Measurements from ENCODE around the gene DBF4. TPM values are rescaled to one million over a fixed set of nuclear protein-coding genes. Genes with fewer than 3 reads are reported as not detected.

The DBF4 gene
- total and polyA plus RNA-seq, 10 of the 15 experiments (the other 5 are each of a cell fraction or from before 2014, with no cell fraction given), result 29.3 to 89.8 (median 62.4) TPM

DNA sequence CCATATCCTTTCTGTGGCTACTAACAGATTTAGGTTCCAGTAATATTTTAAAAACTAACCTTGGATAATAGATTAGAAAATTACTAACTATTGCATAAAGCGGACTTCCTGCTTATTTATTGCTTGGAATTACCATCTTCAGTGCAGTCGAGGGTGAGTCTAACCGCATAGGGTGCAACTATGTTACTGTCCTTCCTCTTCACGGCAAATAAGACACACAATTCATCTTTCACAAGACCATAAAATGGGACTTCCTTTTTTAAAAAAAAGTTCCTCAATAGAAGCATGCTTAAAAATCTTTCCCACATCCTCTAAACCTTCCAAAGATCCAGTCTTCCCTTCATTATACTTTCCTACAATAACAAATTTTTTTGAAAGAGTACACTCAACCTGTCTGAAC, 2.2 kb upstream of the DBF4 start:
- no peaks in the 10 kb centered on the region for H3K4me1 ChIP-seq (ENCODE audit: control insufficient read depth, insufficient read depth, low read length)
- no peaks in the 10 kb centered on the region for H4K20me1 ChIP-seq (ENCODE audit: control insufficient read depth, insufficient read depth)
- FAIRE-seq, result no peak
- ChIA-PET CTCF (interaction anchor here (1.1 to 2.1 kb wide), 3 partner anchors 13 to 238 kb away, joined by 4 to 13 read pairs (median 10); no protein-coding TSS in a partner anchor), POLR2A (interaction anchor here (3.2 kb wide), 1 partner anchor 60 kb away, joined by 20 read pairs; the partner anchor contains the start of gene ADAM22), RAD21 (ENCODE audit: unreplicated experiment) (interaction anchor here (1.0 to 2.4 kb wide), 5 partner anchors 52 to 402 kb away, joined by 3 to 16 read pairs (median 5); partner anchors contain the start of gene ADAM22), SMC1A (ENCODE audit: uncharacterized antibody, unreplicated experiment) (interaction anchor here (0.9 to 3.0 kb wide), 7 partner anchors 9 to 216 kb away, joined by 3 to 19 read pairs (median 4); partner anchors contain the start of gene ADAM22)
- TF ChIP-seq MTA3 (IDR thresholded peaks at IDR 0.05; ENCODE audit: borderline replicate concordance, low read length) (no peak), SPI1 (IDR thresholded peaks at IDR 0.05; ENCODE audit: borderline replicate concordance, insufficient read depth, low read depth, low read length) (peak; percentile 45; the same call in 1 of the 2 replicates), EED (IDR thresholded peaks at IDR 0.05; ENCODE audit: low read depth) (no peak), RUNX3 (IDR thresholded peaks at IDR 0.05; ENCODE audit: low read length) (peak; percentile 78), NBN (IDR thresholded peaks at IDR 0.05) (0 out of 2 replicates have a peak, but pooled peaks have one; percentile 51)
- TF ChIP-seq, protein P1, sequence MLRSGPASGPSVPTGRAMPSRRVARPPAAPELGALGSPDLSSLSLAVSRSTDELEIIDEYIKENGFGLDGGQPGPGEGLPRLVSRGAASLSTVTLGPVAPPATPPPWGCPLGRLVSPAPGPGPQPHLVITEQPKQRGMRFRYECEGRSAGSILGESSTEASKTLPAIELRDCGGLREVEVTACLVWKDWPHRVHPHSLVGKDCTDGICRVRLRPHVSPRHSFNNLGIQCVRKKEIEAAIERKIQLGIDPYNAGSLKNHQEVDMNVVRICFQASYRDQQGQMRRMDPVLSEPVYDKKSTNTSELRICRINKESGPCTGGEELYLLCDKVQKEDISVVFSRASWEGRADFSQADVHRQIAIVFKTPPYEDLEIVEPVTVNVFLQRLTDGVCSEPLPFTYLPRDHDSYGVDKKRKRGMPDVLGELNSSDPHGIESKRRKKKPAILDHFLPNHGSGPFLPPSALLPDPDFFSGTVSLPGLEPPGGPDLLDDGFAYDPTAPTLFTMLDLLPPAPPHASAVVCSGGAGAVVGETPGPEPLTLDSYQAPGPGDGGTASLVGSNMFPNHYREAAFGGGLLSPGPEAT (IDR thresholded peaks at IDR 0.05; ENCODE audit: low read depth), result peak; percentile 37; the same call in 1 of the 2 replicates
- intact Hi-C loops (cut with micrococcal nuclease; ENCODE audit: unreplicated experiment) (loop anchor here (10.0 kb wide), 2 partner anchors 399 to 719 kb away; partner anchors contain the start of genes ABCB4 and DMTF1), in situ Hi-C loops (cut with MboI) (no loop called here)
- peak overlapping the region; percentile 89 for H3K27ac ChIP-seq (ENCODE audit: control insufficient read depth, insufficient read depth)
- H3K79me2 ChIP-seq (ENCODE audit: control insufficient read depth, insufficient read depth, low read length), result peaks cover 88% of the 10 kb centered on the region
- ATAC-seq, result no peak
- peak overlapping the region; percentile 81 for H3K4me3 ChIP-seq
- H2AFZ ChIP-seq (ENCODE audit: control insufficient read depth, low read depth, low read length), result peak overlapping the region; percentile 33
- BruUV-seq (replicated peaks), result no TSS peak
- H3K27me3 ChIP-seq (replicated peaks in 1 of 2; ENCODE audit: control insufficient read depth in 2 of 2, insufficient read depth in 2 of 2, low read length in 1 of 2), result no peaks in the 10 kb centered on the region
- peak overlapping the region; percentile 92 for H3K9ac ChIP-seq (ENCODE audit: control insufficient read depth, insufficient read depth, low read length)
- peaks cover 24% of the 10 kb centered on the region for H3K9me3 ChIP-seq (replicated peaks; ENCODE audit: control insufficient read depth, insufficient read depth, low read length)
- H3K4me2 ChIP-seq (ENCODE audit: control insufficient read depth, insufficient read depth), result peak overlapping the region; percentile 87
- peaks cover 0 to 10% of the 10 kb centered on the region in 2 experiments; a peak in 2 of 4 replicates for H3K36me3 ChIP-seq (ENCODE audit: control insufficient read depth in 2 of 2, insufficient read depth in 2 of 2, low read length in 1 of 2)
- 0% methylated on average over 4 of the region's 4 CpGs for WGBS (ENCODE audit: insufficient coverage, insufficient replicate concordance, low lambda C conversion rate, missing lambda C conversion rate)
- DNase-seq (ENCODE audit: low read depth, low spot score), result no peak

All from GM12878 (cell line).